ENCODE data around the gene STK11IP. TPM values are rescaled to one million over a fixed set of nuclear protein-coding genes. Genes with fewer than 3 reads are reported as not detected.

Gene STK11IP
- total and polyA plus RNA-seq, 2 of the 13 experiments (the other 11 are each of a cell fraction or from before 2014, with no cell fraction given), result 12.8 to 24.0 TPM

- TF ChIP-seq SMYD3 (CRISPR knock-in tag; IDR thresholded peaks at IDR 0.05) (no peak), PRDM10 (CRISPR knock-in tag; IDR thresholded peaks at IDR 0.05; ENCODE audit: low read depth) (peak; percentile 74), GABPB1 (CRISPR knock-in tag; IDR thresholded peaks at IDR 0.05) (peak; percentile 99), SUZ12 (IDR thresholded peaks at IDR 0.05; ENCODE audit: low read depth, low read length) (no peak), NFE2L1 (CRISPR knock-in tag; IDR thresholded peaks at IDR 0.05; ENCODE audit: borderline replicate concordance) (no peak; the same call in 1 of the 2 replicates), ZNF343 (CRISPR knock-in tag; IDR thresholded peaks at IDR 0.05) (no peak), PHF21A (CRISPR knock-in tag; IDR thresholded peaks at IDR 0.05) (peak; percentile 81; the same call in 1 of the 2 replicates), ZNF264 (CRISPR knock-in tag; IDR thresholded peaks at IDR 0.05) (no peak; the same call in 1 of the 2 replicates), MIER2 (CRISPR knock-in tag; IDR thresholded peaks at IDR 0.05) (0 out of 2 replicates have a peak, but pooled peaks have one; percentile 39), THAP9 (CRISPR knock-in tag; IDR thresholded peaks at IDR 0.05; ENCODE audit: borderline replicate concordance) (peak; percentile 97), ZBTB49 (CRISPR knock-in tag; IDR thresholded peaks at IDR 0.05; ENCODE audit: borderline replicate concordance) (no peak), ZNF20 (CRISPR knock-in tag; IDR thresholded peaks at IDR 0.05) (no peak; the same call in 1 of the 2 replicates), ZNF17 (CRISPR knock-in tag; IDR thresholded peaks at IDR 0.05) (no peak), ZZZ3 (CRISPR knock-in tag; IDR thresholded peaks at IDR 0.05; ENCODE audit: borderline replicate concordance) (0 out of 2 replicates have a peak, but pooled peaks have one; percentile 32), NFIB (CRISPR knock-in tag; IDR thresholded peaks at IDR 0.05; ENCODE audit: borderline replicate concordance) (no peak), ZBTB25 (CRISPR knock-in tag; IDR thresholded peaks at IDR 0.05) (peak; percentile 86), ELK4 (CRISPR knock-in tag; IDR thresholded peaks at IDR 0.05; ENCODE audit: borderline replicate concordance) (no peak; the same call in 1 of the 2 replicates)
Measured at GRCh38 chr2:219597552-219598307, at the start of gene STK11IP (continued).

All from HepG2 (cell line).